ENCODE measurements around the gene HHIP. TPM values are rescaled to one million over a fixed set of nuclear protein-coding genes. Genes with fewer than 3 reads are reported as not detected.

Gene HHIP
- total RNA-seq, 1 experiment from 2014 or later = 0.17 TPM

DNA sequence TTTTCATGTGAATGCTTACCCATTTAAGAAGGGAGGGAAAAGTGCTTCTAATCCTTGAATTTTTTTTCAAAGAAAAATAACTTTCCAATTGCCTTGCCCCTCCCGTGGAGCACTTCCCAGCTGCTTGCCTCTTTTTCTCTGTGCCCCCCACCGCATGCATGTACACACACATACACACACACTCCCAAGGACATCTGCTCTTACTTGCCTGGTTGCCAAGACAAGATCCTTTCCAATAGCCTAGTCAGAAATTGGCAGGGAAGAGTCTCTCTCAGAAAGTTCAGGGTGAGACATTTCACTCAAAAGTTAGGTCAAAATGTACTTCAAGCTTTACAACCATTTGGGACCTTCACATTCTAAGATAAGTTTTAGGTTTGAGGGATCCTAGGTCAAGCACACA lies 10.9 kb downstream of the HHIP start:
- no peak for DNase-seq (ENCODE audit: low read depth)

DNA sequence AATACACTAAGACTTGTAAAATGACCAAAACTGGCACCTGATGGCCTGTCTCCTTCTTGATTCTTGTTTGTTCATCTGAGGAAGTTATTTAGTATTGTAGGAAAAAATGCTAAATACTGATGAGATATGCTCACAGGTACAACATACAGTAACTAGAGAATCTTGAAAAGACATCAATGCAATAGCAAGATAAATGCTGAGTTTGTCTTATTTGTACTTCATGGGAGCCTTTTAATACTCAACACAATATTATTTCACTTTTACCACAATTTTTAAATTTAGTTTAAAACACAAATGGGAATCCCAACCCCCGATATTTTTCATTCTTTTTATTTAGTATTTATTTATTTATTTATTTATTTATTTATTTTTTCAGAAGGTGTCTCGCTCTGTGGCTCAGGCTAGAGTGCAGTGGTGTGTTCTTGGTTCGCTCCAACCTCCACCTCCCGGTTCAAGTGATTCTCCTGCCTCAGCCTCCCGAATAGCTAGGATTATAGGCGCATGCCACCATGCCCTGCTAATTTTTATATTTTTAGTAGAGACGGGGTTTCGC lies 12.1 kb downstream of the HHIP start:
- no peak for DNase-seq (ENCODE audit: low read depth)

DNA sequence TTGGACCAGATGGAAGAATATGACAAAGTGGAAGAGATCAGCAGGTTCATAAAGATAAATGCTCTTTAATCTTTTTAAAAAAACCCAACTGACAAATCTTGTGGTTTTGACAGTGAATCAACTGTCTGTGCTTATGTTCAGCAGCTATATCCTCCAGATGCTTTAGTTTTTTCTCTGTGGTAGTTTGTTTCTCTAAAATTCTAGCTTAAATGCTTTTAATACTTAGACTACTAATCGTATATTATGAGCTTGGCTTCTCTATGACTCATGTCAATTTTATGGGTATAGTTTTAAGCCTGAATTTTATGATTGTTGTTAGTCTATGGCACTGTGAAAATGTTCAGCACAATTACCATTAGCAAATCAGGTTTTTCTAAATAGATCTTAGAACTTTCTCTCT lies 12.9 kb downstream of the HHIP start:
- DNase-seq (ENCODE audit: low read depth) = peak; percentile 52

DNA sequence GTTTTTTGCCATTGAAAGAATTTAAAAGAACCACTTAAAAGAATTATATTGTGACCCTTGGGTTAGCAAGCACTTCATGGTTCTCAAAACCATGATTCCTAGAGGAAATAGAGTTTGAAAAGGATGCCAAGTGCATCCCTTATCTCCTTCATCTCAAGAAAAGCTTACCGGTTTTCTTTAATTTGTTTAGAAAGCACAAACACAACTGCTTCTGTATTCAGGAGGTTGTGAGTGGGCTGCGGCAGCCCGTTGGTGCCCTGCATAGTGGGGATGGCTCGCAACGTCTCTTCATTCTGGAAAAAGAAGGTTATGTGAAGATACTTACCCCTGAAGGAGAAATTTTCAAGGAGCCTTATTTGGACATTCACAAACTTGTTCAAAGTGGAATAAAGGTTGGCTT lies 13.5 kb downstream of the HHIP start:
- no peak for DNase-seq (ENCODE audit: low read depth)

DNA sequence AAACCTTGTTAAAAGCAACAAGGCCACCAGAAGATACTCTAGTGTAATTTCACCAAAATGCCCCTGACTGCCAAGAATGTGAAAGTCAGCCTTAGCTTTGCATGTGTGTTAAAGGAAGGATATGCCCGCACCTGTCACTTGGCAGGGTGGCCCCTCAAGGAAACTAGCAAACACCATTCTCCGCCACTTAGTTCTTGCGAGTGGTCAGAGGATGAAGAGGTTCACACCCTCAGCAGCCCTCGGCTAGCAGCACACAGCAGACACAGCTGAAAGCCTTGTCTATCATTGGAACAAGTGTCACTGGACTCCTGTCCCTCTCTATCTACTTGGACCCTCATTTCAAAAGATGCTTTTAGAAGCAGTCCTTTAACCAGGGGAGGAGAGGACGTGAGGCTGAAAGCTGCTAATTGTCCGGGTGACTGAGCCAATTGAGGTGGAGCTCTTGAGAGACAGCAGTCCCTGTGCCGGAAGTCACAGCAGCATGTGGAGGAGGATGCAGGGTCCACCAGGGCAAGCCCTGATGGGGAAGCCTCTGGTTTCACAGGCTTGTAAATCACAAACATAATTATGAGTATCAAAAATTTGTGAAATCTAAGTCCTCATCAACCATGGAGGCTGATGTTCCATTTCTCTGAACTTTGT lies 18.0 kb downstream of the HHIP start:
- DNase-seq (ENCODE audit: low read depth) = no peak

DNA sequence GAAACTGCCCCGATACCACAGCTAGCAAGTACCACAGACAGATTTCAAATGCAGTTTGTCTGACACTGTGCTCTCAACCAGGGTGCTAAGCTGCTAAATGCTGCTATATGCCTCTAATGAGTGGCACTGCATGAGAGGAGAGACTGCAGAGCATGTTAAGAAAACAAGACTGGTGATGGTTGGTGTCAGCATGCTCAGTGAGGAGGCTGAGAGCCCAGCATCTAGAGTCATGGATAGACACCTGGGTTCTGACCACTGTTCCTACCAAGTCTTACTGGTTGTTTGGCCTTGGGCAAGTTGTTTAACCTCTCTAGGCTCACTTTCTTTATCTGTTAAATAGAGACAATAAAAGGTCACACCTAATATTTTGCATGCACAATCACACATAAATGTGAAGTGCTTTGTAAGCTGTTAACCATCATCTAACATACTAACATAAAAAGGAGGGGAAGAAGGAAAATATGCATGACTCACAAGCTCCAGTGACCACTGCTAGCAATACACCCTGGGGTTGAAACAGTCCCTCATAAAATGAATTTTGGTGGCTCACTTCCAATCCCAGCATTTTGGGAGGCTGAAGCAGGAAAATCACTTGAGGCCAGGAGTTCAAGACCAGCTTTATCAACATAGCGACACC lies 20.7 kb downstream of the HHIP start:
- DNase-seq (ENCODE audit: low read depth) = peak; percentile 85

DNA sequence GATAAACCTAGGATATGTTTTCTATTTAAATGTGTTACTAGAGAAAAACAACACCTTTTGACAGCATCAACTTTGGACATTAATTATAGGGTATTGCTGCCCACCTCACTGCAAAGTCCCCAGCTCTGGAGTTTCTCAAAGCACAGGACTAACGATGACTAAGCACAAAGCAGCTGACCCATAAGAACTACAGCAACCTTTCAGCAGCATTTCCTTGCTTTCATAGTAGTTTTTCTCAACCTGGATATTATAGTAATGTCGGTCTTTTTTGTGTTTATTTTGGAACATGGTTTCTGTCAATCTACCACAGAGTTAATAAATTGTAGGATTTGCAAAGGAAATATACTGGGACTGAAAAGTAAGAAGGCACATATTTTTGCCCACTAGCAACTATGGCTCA lies 21.5 kb downstream of the HHIP start:
- peak; percentile 54 for DNase-seq (ENCODE audit: low read depth)

DNA sequence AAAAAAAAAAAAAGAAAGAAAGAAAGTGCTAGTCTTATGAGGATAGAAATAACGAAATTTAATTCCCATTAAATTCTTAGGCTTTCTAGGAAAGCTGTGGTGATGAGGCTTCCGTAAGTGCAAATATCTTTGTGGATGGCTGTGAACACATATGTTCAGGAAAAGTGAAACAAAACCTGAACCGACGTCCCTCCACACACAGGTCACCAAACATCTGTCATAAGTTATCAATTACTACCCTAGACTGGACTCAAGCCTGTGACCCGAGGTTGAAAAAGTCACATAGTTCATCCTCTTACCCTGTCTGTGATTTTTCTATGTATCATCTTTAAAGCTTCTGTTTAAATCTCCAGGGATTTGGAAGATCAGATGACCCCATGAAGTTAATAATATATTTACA lies 24.8 kb downstream of the HHIP start:
- DNase-seq (ENCODE audit: low read depth) = no peak

DNA sequence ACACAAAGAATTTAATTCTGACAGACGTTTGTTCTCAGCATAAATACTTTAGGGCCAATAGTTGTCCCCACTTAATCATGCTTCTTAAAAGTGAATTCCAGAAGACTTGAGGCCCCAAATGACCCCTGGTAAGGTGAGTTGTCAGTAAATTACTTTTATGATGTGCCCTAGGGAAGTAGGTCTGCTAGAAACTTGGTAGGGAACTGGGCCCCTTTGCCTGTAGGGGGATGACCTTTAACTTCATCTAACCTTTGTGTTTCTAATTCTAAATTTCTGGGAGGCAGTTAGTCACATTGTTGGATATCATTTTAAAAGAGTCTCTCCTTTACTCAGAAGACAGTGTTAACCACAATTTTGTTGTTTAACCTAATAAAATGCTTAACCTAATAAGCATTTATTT lies 28.8 kb downstream of the HHIP start:
- DNase-seq (ENCODE audit: low read depth) = no peak

DNA sequence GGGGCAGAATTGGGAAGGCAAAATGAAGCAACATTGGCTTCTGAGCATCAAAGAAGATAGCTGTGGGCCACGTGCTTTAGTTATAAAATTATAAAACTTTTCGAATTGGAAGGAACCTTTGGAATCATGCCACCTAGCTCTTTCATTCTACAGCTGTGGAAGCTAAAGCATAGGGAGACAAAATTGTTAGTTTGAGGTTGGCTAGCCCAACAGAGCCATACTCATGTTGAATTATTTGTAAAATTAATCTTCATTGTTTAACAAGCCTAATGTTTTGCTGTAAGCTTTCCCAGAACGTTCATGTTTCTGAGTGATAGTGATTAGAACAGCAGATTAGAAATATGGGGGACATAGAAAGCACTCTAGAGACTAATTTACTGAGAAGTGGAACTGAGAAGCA lies 35.9 kb downstream of the HHIP start:
- DNase-seq (ENCODE audit: low read depth) = no peak

DNA sequence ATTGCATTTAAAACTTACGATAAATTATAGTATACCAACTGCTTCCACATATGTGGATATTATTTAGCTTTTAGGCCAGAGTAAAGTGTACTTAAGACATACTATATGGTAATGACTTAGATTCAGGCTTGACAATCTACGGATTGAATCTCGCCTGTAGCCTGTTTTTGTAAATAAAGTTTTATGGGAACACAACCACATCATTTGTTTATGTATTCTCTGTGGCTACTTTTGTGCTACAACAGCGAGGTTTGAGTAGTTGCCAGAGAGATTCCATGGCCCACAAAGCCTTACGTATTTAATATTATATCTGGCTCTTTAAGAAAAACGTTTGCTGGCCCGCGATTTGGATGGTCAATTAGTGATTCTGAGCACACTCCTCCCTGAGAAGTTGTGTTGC lies 37.6 kb downstream of the HHIP start:
- DNase-seq (ENCODE audit: low read depth) = no peak

DNA sequence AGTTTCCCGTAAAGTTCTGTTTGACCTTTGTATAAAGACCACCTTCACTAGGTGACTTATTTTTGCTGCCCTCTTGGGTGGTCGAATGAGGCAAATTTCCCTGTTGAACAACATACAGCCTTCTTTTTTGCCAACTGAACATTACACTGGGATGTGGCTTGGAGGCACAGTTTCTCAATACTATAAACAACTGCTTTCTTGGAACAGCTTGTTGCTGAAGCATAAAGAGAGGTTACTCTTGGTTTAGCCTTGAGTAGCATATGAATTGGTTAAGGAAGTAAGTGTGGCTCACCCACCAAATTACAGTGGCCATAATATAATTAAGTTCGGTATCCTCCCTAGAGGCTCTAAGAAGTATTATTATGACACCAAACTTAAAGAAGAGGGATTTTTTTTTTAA lies 40.0 kb downstream of the HHIP start:
- no peak for DNase-seq (ENCODE audit: low read depth)

DNA sequence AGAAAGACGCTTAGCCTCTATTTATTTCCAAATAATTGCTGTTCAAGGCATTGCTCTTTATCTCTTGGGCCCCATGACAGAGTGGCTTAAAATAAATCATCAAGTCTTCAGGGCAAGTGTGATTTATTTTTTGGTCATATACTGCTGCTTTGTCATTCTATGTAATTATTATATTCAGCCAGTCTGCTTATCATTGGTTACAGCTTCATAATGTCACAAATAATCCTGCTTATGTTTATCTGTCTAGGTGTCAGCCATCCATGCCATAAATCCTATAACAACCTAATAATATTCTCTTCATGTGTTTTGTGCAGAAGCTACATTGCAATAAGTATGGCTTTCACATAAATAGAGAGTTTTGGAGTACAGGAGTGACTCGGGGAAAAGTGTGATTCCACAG lies 41.0 kb downstream of the HHIP start:
- no peak for DNase-seq (ENCODE audit: low read depth)

DNA sequence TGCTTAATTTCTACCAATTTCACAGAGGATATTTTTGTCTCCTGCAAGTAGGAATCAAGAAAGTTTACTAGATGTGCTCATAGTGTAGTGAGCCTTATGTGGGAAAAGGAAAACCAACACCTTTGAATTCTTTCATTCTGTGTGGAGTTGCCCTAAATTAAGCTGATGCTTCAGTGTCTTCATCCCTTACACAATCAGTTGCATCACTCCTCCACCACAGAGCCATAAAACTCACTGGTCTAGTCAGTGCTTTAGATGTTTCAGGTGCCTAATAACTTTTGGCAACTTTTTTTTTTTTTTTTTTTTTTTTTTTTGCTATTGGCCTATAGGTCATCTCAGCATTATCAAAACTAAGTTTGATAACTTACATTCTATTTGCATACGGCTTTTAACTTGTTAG lies 41.5 kb downstream of the HHIP start:
- DNase-seq (ENCODE audit: low read depth) = no peak

DNA sequence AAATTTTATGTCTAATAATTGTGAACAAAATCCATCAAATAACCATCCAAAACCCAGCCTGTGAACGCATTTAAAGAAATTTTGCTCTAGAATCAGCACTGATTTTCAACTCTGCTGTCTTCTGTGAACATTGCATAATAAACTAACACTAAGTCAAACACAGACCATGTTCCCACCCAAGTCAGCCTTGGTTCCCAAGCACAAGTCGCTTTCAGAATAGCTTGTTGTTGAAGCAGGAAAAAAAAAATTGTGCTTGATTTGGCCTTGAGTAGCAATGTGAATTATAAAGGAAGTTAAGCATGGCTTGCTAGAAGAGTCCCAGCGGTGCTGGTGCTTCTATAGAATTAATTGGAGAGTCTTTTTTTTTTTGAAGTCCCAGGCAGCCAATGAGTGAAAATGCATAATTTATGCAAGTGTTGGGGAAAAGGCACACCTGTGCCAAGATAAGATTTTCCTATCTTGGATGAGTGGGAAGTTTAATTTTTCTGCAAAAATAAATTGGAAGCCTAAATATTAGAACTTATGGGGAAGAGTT lies 42.1 kb downstream of the HHIP start:
- DNase-seq (ENCODE audit: low read depth) = no peak

DNA sequence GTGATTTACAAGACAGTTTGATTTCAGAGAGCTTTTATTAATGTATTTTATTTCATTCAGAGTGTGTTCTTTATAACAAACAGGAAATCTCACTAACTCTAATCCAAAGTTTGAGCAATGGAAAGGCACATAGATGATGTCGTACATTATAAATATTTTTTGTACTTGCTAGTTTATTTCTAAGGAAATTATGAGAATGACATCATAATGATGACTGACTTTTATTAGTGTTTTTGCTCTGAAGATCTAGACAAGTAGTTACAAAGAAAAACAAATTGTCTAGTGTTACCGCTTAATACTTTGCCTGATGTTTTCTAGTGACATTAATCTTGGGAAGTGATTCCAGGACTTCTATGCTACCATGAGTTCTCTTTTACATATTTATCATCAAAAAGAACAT lies 43.2 kb downstream of the HHIP start:
- no peak for DNase-seq (ENCODE audit: low read depth)

DNA sequence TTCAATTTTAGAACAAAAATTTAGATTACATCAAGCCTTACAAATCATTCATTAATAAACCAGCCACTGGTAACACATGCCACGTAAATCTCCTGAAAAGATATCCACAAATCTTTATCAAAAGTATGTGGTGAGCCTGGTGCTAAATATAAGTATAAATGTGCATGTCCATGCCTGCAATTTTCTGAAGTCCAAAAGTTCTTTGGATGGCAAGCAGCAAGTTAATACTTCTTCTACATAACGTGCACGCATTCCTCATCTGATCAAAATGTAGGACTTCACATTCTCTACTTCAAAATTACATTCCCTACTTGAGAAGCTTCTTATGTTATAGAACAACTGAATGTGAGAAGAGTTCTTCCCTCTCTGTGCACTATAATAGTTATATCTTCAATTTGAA lies 49.8 kb downstream of the HHIP start:
- no peak for DNase-seq (ENCODE audit: low read depth)

DNA sequence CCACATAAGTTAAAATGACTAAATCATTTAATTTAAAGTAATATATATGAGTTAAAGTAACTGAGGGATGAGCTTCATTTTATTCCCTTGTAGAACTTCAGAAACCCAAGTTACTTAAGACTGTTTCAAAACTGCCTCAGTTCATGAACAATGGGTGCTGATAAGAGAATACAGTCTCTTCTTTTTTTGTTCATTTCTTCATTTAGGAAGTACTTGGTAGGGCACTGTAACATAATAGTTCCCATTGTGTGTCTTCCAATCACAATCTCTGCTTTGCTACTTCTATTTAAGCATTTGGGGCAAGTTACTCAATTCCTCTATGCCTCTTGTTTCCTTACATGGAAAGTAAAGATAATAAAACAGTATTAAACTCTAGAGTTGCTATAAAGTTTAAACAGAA lies 50.4 kb downstream of the HHIP start:
- DNase-seq (ENCODE audit: low read depth) = no peak

DNA sequence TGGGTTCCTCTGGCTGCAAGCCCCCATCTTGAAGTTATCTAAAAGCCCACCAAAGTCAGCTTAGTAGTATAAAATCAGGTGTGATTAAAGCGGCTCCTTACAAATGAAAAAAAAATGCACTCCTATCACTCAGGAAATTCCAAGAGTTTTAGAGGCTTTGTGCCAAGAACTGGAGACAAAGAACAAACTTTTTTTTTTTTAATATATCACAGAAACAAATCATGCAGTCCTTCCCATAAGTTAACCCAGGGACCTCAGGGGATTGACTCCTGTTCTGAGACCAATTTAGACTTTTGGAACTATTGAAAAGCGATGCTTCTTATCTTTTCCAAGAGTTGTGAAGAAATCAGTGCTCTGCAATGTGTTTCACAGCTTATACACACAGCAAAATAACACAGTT lies 53.6 kb downstream of the HHIP start:
- DNase-seq (ENCODE audit: low read depth) = peak; percentile 59

DNA sequence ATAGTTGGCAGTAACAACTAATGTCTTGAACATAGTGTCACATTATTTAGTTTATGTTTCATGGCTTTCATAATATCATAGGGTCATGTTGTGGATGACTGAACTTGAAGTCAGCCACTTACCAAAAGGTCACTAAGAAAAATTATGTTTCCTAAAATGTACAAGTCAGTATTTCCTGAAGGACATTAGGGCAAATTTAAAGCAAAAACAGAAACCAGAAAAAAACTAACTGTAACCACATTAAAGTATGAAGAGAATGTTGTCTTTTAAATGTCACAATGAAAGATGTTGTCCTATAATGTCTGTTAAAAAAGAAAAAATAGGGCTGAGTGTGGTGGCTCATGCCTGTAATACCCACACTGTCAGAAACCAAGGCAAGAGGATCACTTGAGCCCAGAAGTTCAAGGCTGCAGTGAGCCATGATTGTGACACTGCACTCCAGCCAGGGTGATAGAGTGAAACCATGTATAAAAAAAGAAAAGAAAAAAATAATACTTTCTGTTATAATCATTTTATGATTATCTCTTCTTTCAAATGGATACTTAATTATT lies 55.8 kb downstream of the HHIP start:
- DNase-seq (ENCODE audit: low read depth) = peak; percentile 65

DNA sequence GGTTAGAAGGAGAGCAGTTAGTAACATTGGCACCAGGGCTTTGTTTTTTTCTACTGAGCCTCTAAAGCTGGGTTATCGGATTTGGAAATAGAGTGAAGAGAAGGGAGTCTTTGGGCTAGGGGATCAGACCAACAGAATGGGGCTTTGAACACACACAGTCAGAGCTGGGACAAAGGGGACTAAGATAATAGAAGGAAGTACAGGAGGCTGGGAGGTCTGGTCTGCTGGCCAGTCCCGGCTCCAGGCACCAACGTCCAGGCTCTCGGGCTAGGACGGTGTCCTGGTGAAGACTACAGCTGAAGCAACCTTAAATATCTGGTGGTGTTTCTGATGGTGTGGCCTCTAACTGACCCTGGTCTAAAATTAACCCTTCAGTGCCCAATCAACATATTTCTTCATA lies 57.5 kb downstream of the HHIP start:
- no peak for DNase-seq (ENCODE audit: low read depth)

DNA sequence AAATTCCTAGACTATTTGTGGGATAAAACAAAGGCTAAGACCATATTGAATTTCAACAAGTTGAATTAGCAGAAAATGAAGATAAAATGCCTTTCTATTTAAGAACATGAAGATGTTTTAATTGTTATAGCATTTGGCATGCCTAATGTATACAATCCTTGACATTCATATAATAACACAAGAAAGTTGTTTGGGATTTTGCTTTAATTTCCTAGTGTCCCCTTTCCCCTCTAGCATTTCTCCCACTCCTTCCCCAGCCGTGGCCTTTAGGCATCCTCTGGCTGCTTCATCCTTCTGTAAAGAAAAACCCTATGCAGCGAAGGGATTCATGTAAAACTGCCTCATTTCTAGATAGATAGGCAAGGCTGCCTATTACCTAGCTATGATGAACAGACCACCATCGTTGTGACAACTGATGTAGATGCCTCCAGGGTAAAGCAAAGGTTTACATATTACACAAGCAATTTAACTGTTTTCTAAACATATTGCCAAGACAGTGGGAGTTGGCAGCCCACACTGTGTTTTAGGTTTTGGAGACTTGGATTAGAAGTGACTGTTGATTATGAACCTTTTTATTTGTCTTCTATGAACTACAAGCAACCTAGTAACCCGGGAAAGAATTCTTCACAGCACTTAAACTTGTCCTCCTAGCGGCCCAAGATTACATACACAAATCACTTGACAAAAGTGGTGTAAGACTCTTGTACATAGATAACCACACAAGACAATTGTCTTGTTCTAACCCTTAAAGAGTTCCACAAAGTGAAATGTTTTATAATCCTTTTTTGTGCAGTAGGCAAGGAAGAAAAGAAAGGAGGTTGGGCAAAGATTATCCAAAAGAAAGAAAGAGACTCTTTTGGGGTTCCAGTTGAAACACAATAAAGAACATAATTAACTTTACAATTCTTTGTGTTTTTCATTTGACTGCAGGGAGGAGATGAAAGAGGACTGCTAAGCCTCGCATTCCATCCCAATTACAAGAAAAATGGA lies 59.9 kb downstream of the HHIP start:
- DNase-seq (ENCODE audit: low read depth) = peak; percentile 62

All from M059J (cell line).